ENCODE results near the gene ANXA8L1. TPM values are rescaled to one million over a fixed set of nuclear protein-coding genes. Genes with fewer than 3 reads are reported as not detected.

The ANXA8L1 gene, protein sequence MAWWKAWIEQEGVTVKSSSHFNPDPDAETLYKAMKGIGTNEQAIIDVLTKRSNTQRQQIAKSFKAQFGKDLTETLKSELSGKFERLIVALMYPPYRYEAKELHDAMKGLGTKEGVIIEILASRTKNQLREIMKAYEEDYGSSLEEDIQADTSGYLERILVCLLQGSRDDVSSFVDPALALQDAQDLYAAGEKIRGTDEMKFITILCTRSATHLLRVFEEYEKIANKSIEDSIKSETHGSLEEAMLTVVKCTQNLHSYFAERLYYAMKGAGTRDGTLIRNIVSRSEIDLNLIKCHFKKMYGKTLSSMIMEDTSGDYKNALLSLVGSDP
- 0.81 TPM in 1 of 2 replicates, not detected in the other for total RNA-seq

GRCh38 chr10:46375406-46375805 lies at the start of gene ANXA8L1:
ANXA8L1 (plus strand) TSS chr10:46375776; CDS start chr10:46375852, 76 bp downstream.

Other genes starting within 250 kb of the ANXA8L1 start
- gene ANTXRL, start 88.8 kb upstream of the ANXA8L1 start, total RNA-seq: not detected in 2 replicates
- gene NPY4R, start 90.2 kb downstream of the ANXA8L1 start, total RNA-seq: not detected in 2 replicates
- gene GPRIN2, start 180.9 kb downstream of the ANXA8L1 start, total RNA-seq: not detected in 2 replicates
- gene SYT15, start 203.4 kb downstream of the ANXA8L1 start, total RNA-seq: 0.12 and 0.16 TPM in 2 replicates

Measured in hair follicle dermal papilla cell (primary cell).